Kidney epithelial cell (primary cell): Measurements from ENCODE around the gene RABGAP1L. TPM values are rescaled to one million over a fixed set of nuclear protein-coding genes. Genes with fewer than 3 reads are reported as not detected.
"Not testable (repeated sequence)": the region's sequence is repeated elsewhere in the genome, so short reads cannot be mapped to it uniquely, and the experiment has no call there.

Source experiments
- DNase-seq: peaks from one replicate; pipeline ENCODE4 v3.0.0-alpha.2; 2010; ENCODE audit warnings: low read depth
- H3K27me3 ChIP-seq: 2 replicates; pipeline ENCODE4 v1.6.0; 2011; ENCODE audit warnings: low read length; ENCODE audit not compliant: control insufficient read depth, insufficient read depth
- H3K36me3 ChIP-seq: 2 replicates; pipeline ENCODE4 v1.5.1; 2011; ENCODE audit warnings: low read length; ENCODE audit not compliant: control insufficient read depth, insufficient read depth
- H3K4me3 ChIP-seq: 2 replicates; pipeline ENCODE4 v1.5.1; 2011; ENCODE audit warnings: low read depth, mild to moderate bottlenecking, control low read depth, low read length
- total RNA-seq: library from RNA; depleted of rRNA; stranded (reverse); fragments of >200 nt; gene quantifications from 2 replicates; pipeline ENCODE4 v1.2.3, GENCODE V29; 2015
- TF ChIP-seq, protein P1 (sequence below): IDR thresholded peaks from 2 replicates; pipeline ENCODE4 v1.5.1; 2011; ENCODE audit warnings: mild to moderate bottlenecking, moderate library complexity, low read length, control low read depth, inconsistent platforms; ENCODE audit not compliant: insufficient read depth, poor library complexity, severe bottlenecking

Gene RABGAP1L
- total RNA-seq, 1 donor from 2014 or later = 22.1 TPM

DNA sequence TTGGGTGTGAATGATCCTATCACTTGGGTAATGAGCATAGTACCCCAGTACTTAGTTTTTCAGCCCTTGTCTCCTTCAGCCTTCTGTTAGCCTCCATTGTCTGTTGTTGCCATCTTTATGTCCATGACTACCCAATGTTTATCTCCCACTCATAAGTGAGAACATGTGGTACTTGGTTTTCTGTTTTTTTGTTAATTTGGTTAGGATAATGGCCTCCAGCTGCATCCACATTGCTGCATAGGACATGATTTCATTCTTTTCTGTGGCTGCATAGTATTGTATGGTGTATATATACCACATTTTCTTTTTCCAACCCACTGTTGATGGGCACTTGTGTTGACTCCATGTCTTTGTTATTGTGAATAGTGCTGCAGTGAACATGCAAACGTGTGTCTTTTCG is 248.8 kb downstream of the RABGAP1L start:
- TF ChIP-seq, protein P1, sequence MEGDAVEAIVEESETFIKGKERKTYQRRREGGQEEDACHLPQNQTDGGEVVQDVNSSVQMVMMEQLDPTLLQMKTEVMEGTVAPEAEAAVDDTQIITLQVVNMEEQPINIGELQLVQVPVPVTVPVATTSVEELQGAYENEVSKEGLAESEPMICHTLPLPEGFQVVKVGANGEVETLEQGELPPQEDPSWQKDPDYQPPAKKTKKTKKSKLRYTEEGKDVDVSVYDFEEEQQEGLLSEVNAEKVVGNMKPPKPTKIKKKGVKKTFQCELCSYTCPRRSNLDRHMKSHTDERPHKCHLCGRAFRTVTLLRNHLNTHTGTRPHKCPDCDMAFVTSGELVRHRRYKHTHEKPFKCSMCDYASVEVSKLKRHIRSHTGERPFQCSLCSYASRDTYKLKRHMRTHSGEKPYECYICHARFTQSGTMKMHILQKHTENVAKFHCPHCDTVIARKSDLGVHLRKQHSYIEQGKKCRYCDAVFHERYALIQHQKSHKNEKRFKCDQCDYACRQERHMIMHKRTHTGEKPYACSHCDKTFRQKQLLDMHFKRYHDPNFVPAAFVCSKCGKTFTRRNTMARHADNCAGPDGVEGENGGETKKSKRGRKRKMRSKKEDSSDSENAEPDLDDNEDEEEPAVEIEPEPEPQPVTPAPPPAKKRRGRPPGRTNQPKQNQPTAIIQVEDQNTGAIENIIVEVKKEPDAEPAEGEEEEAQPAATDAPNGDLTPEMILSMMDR = no peak
- no peak for DNase-seq
- no peaks in the 10 kb centered on the region for H3K27me3 ChIP-seq
- H3K4me3 ChIP-seq = no peak overlapping the region
- H3K36me3 ChIP-seq = no peaks in the 10 kb centered on the region

DNA sequence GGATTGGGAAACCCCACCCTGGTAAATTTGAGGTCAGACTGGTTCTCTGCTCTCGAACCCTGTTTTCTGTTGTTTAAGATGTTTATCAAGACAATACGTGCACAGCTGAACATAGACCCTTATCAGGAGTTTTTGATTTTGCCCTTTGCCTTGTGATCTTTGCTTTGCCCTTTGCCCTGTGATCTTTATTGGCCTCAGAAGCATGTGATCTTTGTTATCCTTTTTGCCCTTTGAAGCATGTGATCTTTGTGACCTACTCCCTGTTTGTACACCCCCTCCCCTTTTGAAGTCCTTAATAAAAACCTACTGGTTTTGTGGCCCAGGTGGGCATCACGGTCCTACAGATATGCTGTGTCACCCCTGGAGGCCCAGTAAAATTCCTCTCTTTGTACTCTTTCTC is 250.5 kb downstream of the RABGAP1L start:
- DNase-seq, H3K36me3 ChIP-seq: not testable (repeated sequence)

GRCh38 chr1:174413632-174414031 is 254.3 kb downstream of the RABGAP1L start:
- Histone ChIP-seq H3K27me3 (no peaks in the 10 kb centered on the region), H3K4me3 (no peak overlapping the region), H3K36me3 (no peaks in the 10 kb centered on the region)
- TF ChIP-seq, protein P1 = no peak
- DNase-seq = no peak

More for the DNA sequence above, 250.5 kb downstream of the RABGAP1L start:
- H3K4me3 ChIP-seq, H3K27me3 ChIP-seq: not testable (repeated sequence)

DNA sequence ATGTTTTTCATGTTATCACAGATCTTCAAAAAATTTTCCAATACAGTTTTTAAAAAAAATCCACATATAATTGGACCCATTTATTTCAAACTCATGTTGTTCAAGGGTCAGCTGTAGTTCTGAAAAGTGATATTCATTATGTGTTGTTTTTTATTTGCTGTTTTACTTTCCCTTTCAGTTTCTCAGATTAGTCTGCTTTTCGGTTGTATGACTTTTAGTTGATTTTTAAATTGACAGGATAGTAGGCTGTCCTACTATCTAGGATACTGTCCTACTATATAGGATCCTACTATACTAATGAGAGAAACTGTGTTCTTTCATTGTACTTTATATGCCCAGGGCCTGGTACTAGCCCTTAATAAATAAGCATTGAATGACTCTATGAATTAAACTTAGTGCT is 254.9 kb downstream of the RABGAP1L start:
- Histone ChIP-seq H3K27me3 (no peaks in the 10 kb centered on the region), H3K4me3 (no peak overlapping the region), H3K36me3 (no peaks in the 10 kb centered on the region)
- TF ChIP-seq, protein P1 = no peak
- DNase-seq = no peak

DNA sequence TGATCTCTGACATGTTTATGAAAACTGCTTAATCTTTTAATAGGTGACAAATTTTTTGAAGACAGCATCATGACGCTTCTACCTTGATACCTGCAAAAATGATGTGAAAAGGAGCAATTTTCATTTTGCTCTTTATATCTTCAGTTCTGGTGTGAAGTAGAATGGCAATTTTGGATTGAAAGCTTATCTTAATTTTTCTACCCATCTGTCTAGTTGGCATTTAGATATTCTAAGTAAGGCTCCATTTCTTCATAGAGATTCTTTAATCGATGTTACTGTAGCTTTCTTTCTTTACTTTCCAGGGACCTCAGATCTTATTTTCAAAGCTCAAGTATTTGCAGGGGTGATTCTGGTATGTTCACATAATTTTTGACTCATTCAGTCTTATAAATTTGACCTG is 256.2 kb downstream of the RABGAP1L start:
- H3K36me3 ChIP-seq = no peaks in the 10 kb centered on the region
- TF ChIP-seq, protein P1 = no peak
- H3K27me3 ChIP-seq = no peaks in the 10 kb centered on the region
- DNase-seq = no peak
- H3K4me3 ChIP-seq = no peak overlapping the region

DNA sequence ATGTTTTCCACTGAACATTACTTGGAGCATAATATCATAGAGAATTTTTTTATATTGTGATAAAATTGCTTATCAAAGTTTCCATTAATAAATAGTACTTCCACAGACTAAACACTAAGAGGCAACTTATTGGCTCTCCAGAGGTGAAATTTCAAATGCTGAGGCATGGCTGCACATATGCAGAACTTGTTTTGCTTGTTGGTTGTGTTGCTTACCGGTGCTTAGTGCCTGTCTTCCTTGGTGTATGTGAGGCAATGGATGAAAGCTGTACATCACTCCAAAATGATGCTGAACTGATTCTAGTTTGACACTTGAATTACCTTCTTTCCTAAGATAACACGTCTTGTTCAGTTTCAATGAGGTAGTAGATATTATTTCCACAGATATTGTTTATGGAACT is 258.6 kb downstream of the RABGAP1L start:
- H3K36me3 ChIP-seq = no peaks in the 10 kb centered on the region
- DNase-seq = no peak
- TF ChIP-seq, protein P1 = no peak
- H3K4me3 ChIP-seq = no peak overlapping the region
- no peaks in the 10 kb centered on the region for H3K27me3 ChIP-seq
